HepG2 (cell line): ENCODE data around the gene PLCL2. TPM values are rescaled to one million over a fixed set of nuclear protein-coding genes. Genes with fewer than 3 reads are reported as not detected.

Experiments
- ATAC-seq: fragments of 200-7000 bp; cut with Tn5 transposase; 3 replicates; pipeline ENCODE4 v1.9.1; 2020; ENCODE audit warnings: mild to moderate bottlenecking, moderate library complexity
- BruUV-seq: library from RNA; stranded (reverse); fragments of 400-500 nt; replicated peaks from 2 replicates; lab custom pipeline; 2021; lab: Mats Ljungman, UMichigan
- CTCF ChIA-PET: fragments of 300-600 bp; formaldehyde crosslinking; extraction: SDS; loops from one replicate; lab custom pipeline; 2021; ENCODE audit warnings: low total read pairs, inconsistent platforms, low intra/inter-chr PET ratio; lab: Yijun Ruan, JAX
- POLR2A ChIA-PET: fragments of 350-600 bp; sonication (Branson Sonifier 250); formaldehyde crosslinking; loops from one replicate; lab custom pipeline; 2020; ENCODE audit warnings: antibody characterized with exemption, inconsistent platforms; lab: Yijun Ruan, JAX
- DNase-seq: peaks from one replicate; pipeline ENCODE4 v3.0.0-alpha.2; 2015; ENCODE audit warnings: low spot score
- FAIRE-seq: peaks from 3 replicates; lab custom pipeline; 2011; peaks lifted over from hg19 to GRCh38; lab: Jason Lieb, UNC
- H2AFZ ChIP-seq: one replicate; pipeline ENCODE4 v1.6.1; 2011; ENCODE audit warnings: low read length, inconsistent platforms
- H3K27ac ChIP-seq: fragments of 300-600 bp; 3 replicates; pipeline ENCODE4 v1.8.0; 2011; ENCODE audit warnings: mixed run types, mild to moderate bottlenecking, mixed read lengths, low read length, inconsistent platforms; ENCODE audit not compliant: insufficient read depth; ENCODE audit errors: extremely low read length
- H3K27me3 ChIP-seq, 2 experiments: fragments of 200-600 bp in 1 of 2; 2 replicates in 1 of 2; 3 replicates in 1 of 2; pipeline versions ENCODE4 v1.6.0 to v1.8.0; 2011; ENCODE audit warnings: low read length in 2 of 2, mild to moderate bottlenecking in 2 of 2, moderate library complexity in 2 of 2, inconsistent platforms in 1 of 2; ENCODE audit not compliant: insufficient read depth in 2 of 2, control insufficient read depth in 1 of 2
- H3K36me3 ChIP-seq, 2 experiments: fragments of 200-600 bp in 1 of 2; replicated peaks in 1 of 2; 2 replicates in 1 of 2; 3 replicates in 1 of 2; pipeline versions ENCODE4 v1.5.1 to v1.8.0; 2011; ENCODE audit warnings: low read length in 2 of 2, inconsistent platforms in 1 of 2; ENCODE audit not compliant: insufficient read depth in 2 of 2, control insufficient read depth in 1 of 2
- H3K4me1 ChIP-seq: 2 replicates; pipeline ENCODE4 v1.5.1; 2012; ENCODE audit warnings: low read length, inconsistent platforms; ENCODE audit not compliant: insufficient read depth
- H3K4me2 ChIP-seq: 2 replicates; pipeline ENCODE4 v1.6.0; 2011; ENCODE audit warnings: low read depth, low read length, inconsistent platforms
- H3K4me3 ChIP-seq, 3 experiments: fragments of 200-600 bp in 1 of 3; sonication (generic), shearing (Covaris generic) in 1 of 3; replicated peaks in 1 of 3; 2 replicates each; pipeline ENCODE4 v1.5.1; 2011 to 2016; ENCODE audit warnings: low read length in 3 of 3, inconsistent platforms in 2 of 3, low read depth in 2 of 3, mild to moderate bottlenecking in 2 of 3, control low read depth in 1 of 3, mixed read lengths in 1 of 3; ENCODE audit not compliant: insufficient read depth in 1 of 3
- H3K79me2 ChIP-seq: one replicate; pipeline ENCODE4 v1.6.1; 2011; ENCODE audit warnings: low read length, inconsistent platforms; ENCODE audit not compliant: insufficient read depth
- H3K9ac ChIP-seq: 2 replicates; pipeline ENCODE4 v1.6.0; 2011; ENCODE audit warnings: mild to moderate bottlenecking, low read depth, low read length, inconsistent platforms; ENCODE audit not compliant: insufficient read depth
- H3K9me3 ChIP-seq: 2 replicates; pipeline ENCODE4 v1.5.1; 2012; ENCODE audit warnings: mild to moderate bottlenecking, low read length
- H4K20me1 ChIP-seq: 2 replicates; pipeline ENCODE4 v1.6.0; 2011; ENCODE audit warnings: inconsistent platforms, mild to moderate bottlenecking, low read length, moderate library complexity; ENCODE audit not compliant: insufficient read depth
- FOXK1 ChIP-seq: sonication (generic); formaldehyde crosslinking; IDR thresholded peaks from 2 replicates; pipeline ENCODE4 v1.4.0; 2020; ENCODE audit warnings: low read depth, missing genetic modification reagents, borderline replicate concordance
- KLF9 ChIP-seq: IDR thresholded peaks from 2 replicates; pipeline ENCODE4 v1.6.1; 2016; ENCODE audit warnings: low read depth
- ZBTB1 ChIP-seq: sonication (generic); formaldehyde crosslinking; IDR thresholded peaks from 2 replicates; pipeline ENCODE4 v1.4.0; 2020; ENCODE audit warnings: missing genetic modification reagents, borderline replicate concordance
- ZBTB25 ChIP-seq: IDR thresholded peaks from 2 replicates; pipeline ENCODE4 v1.6.1; 2018; ENCODE audit warnings: missing genetic modification reagents
- ZBTB44 ChIP-seq: sonication (generic); formaldehyde crosslinking; IDR thresholded peaks from 2 replicates; pipeline ENCODE4 v1.4.0; 2020; ENCODE audit warnings: missing genetic modification reagents
- ZNF530 ChIP-seq: sonication (generic); formaldehyde crosslinking; IDR thresholded peaks from 2 replicates; pipeline ENCODE4 v1.5.0; 2020; ENCODE audit warnings: low read depth, mild to moderate bottlenecking, missing genetic modification reagents
- ZNF616 ChIP-seq: sonication (generic); formaldehyde crosslinking; IDR thresholded peaks from 2 replicates; pipeline ENCODE4 v1.5.0; 2020; ENCODE audit warnings: low read depth, mild to moderate bottlenecking, missing genetic modification reagents
- ZNF740 ChIP-seq: sonication (generic); formaldehyde crosslinking; IDR thresholded peaks from 2 replicates; pipeline ENCODE4 v1.4.0; 2020; ENCODE audit warnings: missing genetic modification reagents
- ZSCAN20 ChIP-seq: sonication (generic); formaldehyde crosslinking; IDR thresholded peaks from 2 replicates; pipeline ENCODE4 v1.4.0; 2020; ENCODE audit warnings: missing genetic modification reagents, mild to moderate bottlenecking, borderline replicate concordance
- WGBS: methylation state at CpG from one replicate; pipeline ENCODE4 v1.1.6; 2017; ENCODE audit warnings: low lambda C conversion rate; 5-methylcytosine and 5-hydroxymethylcytosine counted together
- in situ Hi-C: cut with HindIII; loops from 2 replicates; pipeline ENCODE4 v1.10.0; 2017; ENCODE audit warnings: low pct_unique_long_range_greater_than_20kb; ENCODE audit not compliant: extremely low pct_ligation_motif_present
- intact Hi-C: fragments of 100-400 bp; cut with micrococcal nuclease; formaldehyde crosslinking; loops from one replicate; pipeline ENCODE4 v1.10.0; 2022; ENCODE audit not compliant: unreplicated experiment
- polyA plus RNA-seq, 8 experiments: library from polyadenylated mRNA; depleted of rRNA in 3 of 8; stranded (reverse) in 7 of 8; unstranded in 1 of 8; fragments of >200 nt; fragmentation: Illumina TruSeq in 4 of 8; extraction: Trizol in 4 of 8; gene quantifications; 2 replicates each; pipeline versions ENCODE4 v1.2.1 to v1.2.3, GENCODE V29; 2011 to 2016; ENCODE audit warnings: low read depth in 4 of 8, missing spikeins in 1 of 8, mixed read lengths in 1 of 8; ENCODE audit not compliant: insufficient read depth in 1 of 8
- total RNA-seq, 5 experiments: library from RNA; depleted of rRNA; stranded (reverse); fragments of >200 nt; fragmentation: Illumina TruSeq; extraction: Trizol; gene quantifications; 2 replicates each; pipeline ENCODE4 v1.2.3, GENCODE V29; 2016; ENCODE audit warnings: low read depth in 1 of 5

Gene PLCL2
- total and polyA plus RNA-seq, 2 of the 13 experiments (the other 11 are each of a cell fraction or from before 2014, with no cell fraction given), result not detected

GRCh38 chr3:17030956-17031652 lies 146.3 kb downstream of the PLCL2 start:
- peaks cover 1 to 3% of the 10 kb centered on the region in 2 experiments; a peak in 2 of 5 replicates for H3K27me3 ChIP-seq
- ChIA-PET CTCF (no interaction called here), POLR2A (no interaction called here)
- no peaks in the 10 kb centered on the region for H3K9me3 ChIP-seq
- no peaks in the 10 kb centered on the region for H4K20me1 ChIP-seq
- WGBS, result 1% methylated on average over 4 of the region's 4 CpGs
- H3K27ac ChIP-seq, result no peak overlapping the region
- TF ChIP-seq KLF9 (CRISPR knock-in tag), result no peak
- no peak for TF ChIP-seq ZNF740 (CRISPR knock-in tag)
- TF ChIP-seq ZSCAN20 (CRISPR knock-in tag), result no peak
- no peak for TF ChIP-seq FOXK1 (CRISPR knock-in tag)
- no peak for TF ChIP-seq ZBTB44 (CRISPR knock-in tag)
- TF ChIP-seq ZNF616 (CRISPR knock-in tag), result no peak
- no peak for TF ChIP-seq ZBTB1 (CRISPR knock-in tag)
- no peak for TF ChIP-seq ZNF530
- no peak for TF ChIP-seq ZBTB25 (CRISPR knock-in tag)
- FAIRE-seq (no peak), ATAC-seq (no peak), DNase-seq (no peak)
- no peak overlapping the region for H2AFZ ChIP-seq
- H3K4me3 ChIP-seq, result no peak overlapping the region
- in situ Hi-C loops (loop anchor here (25.0 kb wide), 1 partner anchor 419 kb away; the partner anchor contains the start of gene DAZL), intact Hi-C loops (loop anchor here (5.0 kb wide), 1 partner anchor 201 kb away; no protein-coding TSS in a partner anchor)
- no peaks in the 10 kb centered on the region for H3K79me2 ChIP-seq
- H3K9ac ChIP-seq, result no peak overlapping the region
- no TSS peak for BruUV-seq
- no peaks in the 10 kb centered on the region for H3K36me3 ChIP-seq
- H3K4me1 ChIP-seq, result no peaks in the 10 kb centered on the region
- H3K4me2 ChIP-seq, result no peak overlapping the region
